HG02973 (cell line): ENCODE results near the gene TRA2A.
"Not testable (repeated sequence)": the region's sequence is repeated elsewhere in the genome, so short reads cannot be mapped to it uniquely, and the experiment has no call there.

ENCODE experiments used
- ATAC-seq: cut with Tn5 transposase; IDR thresholded peaks from one replicate; pipeline ENCODE4 v1.9.1; 2021; ENCODE audit warnings: moderate library complexity; ENCODE audit not compliant: unreplicated experiment

Gene TRA2A

DNA sequence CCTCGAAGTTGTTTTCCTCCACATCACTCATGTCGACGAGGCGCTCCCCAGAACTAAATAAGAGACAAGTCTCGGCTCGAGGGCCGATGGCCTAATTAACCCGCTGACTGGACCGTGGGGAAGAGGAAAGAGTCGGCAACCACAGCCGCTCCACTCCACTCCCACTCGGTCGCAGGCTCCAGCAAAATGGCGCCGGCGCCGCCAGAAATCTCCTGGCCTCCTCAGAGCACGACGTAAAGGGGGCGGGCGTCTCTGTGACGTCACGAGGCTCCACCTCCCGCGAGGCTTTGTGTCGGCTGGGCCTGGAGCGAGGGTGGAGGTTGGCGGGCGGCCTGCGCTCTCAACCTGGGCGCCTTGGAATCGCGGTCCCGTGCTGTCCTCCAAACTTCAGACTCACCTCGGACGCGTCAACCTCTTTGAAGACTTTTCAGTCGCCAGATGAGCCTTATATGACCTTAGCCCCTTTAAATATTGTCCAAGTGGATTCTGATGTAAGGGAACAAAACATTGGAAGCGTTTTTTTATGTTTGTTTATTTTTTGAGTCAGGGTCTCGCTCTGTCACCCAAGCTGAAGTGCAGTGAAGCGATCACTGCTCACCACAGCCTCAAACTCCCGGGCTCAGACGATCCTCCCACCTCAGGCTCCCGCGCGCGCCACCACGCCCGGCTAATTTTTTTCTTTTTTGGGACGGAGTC lies at the start of gene TRA2A:
Gene TRA2A, minus strand, starts transcription at position 188 of the 696 bp plus-strand sequence. Its CDS starts 157 bp downstream, at position 31.
- ATAC-seq, result peak; percentile 82

DNA sequence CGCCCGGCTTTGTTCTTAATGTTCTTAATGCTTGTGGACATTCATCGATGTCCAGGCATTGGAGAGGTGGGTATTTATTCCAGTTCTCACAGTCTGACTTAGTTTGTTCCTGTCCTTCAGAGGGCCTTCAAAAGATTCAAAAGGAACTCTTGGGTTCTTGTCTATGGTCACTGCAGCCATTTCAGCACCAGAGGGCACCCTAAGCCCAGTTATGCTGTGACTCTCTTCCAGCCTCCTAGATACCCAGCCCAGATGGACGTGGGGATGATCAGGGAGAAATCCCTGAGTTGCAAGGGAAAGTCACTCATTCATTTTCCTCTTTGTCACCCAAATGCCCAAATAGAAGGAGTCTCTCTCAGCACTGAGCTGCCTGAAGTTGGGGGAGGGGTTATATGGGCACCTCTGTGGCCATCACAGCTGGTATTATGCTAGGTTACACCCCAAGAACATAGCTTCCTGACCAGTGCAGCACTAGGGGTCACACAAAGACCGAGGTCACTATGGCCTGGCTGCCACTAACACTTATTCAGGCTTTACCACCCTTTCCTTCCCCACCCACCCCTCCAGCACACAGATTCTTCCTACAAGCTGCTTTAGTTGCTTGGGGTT lies 38.9 kb upstream of the TRA2A start:
- ATAC-seq, result peak; percentile 93

DNA sequence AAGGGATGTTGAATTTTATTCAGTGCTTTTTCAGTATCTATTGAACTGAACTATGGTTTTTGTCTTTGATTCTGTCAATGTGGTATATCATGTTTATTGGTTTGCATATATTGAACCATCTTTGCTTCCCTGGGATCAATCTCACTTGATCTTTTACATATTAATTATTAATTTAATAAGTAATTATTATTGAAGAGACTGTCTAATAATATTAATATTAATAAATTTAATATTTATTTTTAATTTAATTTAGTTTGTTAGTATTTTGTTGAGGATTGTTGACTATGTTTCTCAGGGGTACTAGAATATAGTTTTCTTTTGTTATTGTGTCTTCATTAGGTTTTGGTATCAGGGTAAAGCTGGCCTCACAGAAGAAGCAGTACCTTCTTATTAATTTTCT lies 26.5 kb upstream of the TRA2A start:
- no peak for ATAC-seq

DNA sequence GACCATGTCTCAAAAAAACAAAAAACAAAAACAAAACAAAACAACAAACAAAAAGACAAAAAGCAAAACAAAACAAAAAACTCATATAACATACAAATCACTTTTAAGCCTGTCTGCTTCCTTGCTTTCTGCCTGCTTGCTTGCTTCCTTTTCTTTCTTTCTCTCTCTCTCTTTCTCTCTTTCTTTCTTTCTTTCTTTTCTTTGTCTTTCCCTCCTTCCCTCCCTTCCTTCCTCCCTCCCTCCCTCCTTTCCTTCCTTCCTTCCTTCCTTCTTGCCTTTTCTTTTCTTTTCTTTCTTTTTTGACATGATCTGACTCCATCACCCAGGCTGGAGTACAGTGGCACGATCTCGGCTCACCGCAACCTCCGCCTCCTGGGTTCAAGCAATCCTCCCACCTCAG lies 15.9 kb upstream of the TRA2A start:
- no peak for ATAC-seq

DNA sequence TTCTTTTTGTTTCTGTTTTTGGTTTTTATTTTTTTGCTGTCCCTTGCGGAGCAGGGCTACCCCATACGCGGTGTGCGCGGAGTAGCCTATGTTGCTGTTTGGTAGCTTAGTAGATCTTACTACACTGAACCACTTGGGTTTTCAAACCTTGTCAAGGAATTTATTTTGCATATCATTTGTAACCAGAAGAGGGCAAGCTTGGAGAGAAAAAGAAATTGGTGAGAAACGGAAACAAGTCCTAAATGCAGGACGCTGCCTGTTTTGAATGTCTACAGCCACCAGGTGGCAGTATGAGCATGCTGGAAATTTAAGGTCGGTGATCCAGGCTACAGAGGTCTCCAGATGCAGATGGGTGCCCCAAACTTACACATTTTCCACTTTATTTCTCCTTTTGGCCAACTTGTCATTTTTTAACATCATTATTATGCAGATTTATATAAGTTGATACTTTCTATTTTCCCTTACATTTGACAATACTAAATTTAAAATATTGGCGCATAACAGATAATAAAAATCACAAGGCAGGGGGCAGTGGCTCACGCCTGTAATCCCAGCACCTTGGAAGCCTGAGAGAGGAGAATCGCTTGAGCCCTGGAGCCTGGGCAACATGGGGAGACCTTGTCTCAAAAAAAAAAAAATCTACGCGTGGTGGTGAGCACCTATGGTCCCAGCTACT lies 15.3 kb upstream of the TRA2A start:
- ATAC-seq, result peak; percentile 61

DNA sequence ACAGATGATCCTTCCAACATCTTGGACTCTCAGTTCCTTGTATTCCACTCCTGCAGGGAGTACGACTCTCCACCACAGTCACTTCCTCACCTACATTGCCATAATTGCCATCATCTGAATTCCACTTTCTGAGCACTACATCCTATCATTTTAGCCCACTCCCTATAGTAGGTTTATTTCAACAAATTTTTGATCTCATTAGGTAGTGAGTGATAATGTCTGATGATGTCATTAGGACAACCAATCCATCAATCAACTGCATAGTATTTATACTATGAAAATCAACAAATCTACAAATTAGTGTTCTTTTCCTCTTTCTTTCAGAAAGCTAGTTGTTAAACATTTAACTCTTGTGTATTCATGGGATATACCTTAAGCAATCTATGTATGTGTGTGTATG lies 13.7 kb upstream of the TRA2A start:
- ATAC-seq, result peak; percentile 20

DNA sequence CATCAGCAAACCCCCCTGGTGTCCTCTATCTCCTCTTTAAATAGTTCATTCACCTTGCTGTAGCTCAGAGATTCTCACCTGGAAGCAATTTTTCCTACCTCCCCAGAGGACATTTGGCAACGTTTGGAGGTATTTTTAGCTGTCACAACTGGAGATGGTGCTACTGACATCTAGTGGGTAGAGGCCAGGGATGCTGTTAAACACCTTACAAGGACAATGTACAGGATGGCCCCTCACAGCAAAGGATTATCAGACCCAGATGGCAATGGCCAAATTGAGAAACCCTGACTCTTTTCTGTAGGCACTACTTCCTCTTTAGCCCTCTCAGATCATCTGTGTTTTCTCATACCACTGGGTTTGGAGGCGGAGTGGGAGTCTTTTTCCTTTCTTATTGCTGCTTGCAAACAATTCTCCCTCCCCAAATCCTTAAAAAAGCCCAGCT lies 13.2 kb upstream of the TRA2A start:
- ATAC-seq, result peak; percentile 61

DNA sequence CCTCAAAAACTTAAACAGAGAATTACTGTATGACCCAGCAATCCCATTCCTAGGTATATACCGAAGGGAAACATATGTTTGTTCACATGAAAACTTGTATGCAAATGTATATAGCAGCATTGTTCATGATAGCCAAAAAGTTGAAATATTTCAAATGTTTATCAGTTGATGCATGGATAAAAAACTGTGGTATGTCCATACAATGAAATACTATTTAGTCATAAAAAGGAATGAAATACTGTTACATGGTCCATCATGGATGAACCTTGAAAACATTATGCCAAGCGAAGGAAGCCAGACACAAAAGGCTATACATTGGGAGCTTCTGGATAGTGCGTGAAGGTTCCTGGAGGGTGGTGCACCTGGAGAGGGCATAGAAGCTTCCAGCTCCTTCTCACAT lies 11.0 kb upstream of the TRA2A start:
- ATAC-seq, result no peak

DNA sequence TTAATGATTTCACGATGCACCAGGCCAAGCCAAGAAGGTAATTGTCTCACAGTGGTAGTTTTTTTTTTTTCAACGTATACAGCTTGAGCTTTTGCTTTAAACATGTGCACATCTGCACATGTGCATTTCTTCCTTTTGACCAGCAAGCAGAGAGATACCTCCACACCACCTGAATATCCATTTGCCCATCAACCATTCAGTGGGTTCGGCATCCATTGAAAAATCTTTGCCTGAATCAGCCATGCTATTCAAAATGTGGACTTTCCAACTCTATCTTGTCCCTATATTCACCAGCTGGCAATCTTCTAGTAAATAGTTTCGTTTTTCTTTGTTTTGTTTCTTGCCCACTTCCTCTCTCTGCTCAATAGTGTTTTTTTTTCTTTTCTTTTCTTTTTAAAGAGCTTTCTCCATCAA lies 7.7 kb upstream of the TRA2A start:
- peak; percentile 69 for ATAC-seq

DNA sequence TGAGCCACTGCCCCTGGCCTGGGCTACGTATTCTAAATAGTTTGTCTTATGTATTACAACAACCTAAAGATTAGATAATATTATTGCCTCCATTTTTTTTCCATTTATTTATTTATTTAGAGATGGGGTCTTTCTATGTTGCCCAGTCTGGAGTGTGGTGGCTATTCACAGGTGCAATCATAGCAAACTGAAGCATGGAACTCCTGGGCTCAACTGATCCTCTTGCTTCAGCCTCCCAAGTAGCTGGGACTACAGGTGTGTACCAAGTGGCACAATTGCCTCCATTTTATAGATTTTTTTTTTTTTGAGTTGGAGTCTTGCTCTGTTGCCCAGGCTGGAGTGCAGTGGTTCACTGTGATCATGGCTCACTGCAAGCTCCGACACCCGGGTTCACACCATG lies 6.5 kb upstream of the TRA2A start:
- no peak for ATAC-seq

DNA sequence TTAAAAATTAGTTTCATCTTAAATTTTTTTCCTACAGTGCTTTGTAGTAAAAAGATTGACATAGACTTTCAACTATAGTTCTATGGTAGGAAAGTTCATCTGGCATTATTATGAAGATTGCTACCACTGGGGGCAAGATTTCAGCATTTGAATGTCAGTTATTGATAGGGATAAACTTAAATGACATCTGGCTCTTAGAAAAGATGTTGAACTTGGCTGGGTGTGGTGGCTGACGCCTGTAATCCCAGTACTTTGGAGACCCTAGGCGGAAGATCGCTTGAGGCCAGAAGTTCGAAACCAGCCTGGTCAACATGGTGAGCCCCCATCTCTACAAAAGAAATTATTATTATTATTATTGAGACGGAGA lies 1.4 kb upstream of the TRA2A start:
- no peak for ATAC-seq

DNA sequence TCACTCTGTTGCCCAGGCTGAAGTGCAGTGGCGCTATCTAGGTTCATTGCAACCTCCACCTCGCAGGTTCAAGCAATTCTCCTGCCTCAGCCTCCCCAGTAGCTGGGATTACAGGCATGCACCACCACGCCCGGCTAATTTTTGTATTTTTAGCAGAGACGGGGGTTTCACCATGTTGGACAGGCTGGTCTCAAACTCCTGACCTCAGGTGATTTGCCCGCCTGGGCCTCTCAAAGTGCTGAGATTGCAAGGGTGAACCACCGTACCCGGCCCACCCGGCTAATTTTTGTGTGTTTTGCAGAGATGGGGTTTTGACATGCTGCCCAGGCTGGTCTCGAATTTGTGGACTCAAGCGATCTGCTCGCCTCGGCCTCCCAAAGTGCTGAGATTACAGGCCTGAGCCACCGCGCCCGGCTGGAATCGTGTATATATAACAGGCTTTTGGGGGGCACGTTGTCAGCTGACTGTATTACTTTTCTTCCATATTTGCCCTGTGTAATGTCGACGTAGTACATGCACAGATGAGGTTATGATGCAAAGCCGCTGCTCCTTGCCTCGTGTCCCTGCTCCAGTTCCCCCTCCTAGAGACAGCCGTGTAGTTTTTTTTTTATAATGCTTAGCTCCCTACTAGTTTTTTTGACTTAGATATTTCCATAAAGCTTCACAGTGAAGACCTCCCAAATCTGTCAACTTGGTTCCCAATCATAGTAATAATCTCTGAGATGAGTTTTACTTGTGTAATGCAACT lies 883 bp upstream of the TRA2A start:
- ATAC-seq, result no peak

DNA sequence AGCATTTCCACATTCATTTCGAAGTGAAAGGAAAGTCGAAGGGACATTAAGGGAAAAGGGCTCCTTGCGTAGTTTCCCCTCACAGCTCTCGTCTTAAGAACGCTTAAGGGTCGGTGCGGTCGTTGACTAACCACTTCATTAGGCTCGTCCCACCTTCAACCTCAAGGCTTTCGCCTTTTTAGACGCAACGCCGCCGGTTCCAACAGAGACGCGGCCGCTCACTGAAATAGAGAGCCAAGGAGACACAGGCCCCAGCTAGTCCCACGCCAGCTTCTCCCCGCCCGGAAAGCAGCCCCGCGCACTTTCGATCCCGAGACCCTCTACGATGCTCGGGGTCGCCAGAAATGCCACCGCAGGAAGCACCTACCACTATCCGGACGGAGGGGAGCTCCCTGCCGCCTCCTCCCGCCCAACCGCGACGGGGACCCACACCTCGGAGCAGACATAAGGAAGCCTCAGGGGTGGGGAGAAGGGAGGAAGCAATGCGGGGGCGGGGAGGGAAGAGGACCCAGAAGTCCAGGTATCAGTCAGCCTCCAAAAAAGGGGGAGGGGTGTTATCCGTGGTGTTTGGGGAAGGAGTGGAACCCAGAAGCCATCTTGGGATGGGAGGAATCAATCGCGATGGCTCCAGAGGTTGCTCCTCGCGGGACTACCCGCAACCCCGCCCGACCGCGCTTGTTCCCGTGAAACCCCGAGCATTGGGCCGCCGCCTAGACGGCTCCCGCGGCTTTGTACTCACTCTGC lies 559 bp downstream of the TRA2A start:
- ATAC-seq, result peak; percentile 22

DNA sequence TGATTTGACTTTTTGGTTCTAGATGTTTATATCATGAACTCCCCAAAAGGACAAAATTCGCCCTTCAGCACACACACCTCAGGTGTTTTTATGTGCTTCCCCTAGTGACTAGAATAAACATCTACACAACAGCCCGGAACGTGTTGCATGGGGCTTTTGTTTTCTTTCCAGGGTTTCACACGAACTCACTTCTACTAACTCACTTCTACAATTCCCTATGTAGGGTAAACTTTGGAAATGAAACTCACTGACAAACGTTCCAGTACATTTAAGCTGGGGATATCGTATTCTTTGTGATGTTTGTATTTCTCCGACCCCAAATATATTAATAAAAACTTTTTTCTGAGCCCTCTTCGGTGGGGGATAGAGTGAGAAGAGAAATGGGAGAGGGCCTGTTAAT lies 1.4 kb downstream of the TRA2A start:
- ATAC-seq, result peak; percentile 39

DNA sequence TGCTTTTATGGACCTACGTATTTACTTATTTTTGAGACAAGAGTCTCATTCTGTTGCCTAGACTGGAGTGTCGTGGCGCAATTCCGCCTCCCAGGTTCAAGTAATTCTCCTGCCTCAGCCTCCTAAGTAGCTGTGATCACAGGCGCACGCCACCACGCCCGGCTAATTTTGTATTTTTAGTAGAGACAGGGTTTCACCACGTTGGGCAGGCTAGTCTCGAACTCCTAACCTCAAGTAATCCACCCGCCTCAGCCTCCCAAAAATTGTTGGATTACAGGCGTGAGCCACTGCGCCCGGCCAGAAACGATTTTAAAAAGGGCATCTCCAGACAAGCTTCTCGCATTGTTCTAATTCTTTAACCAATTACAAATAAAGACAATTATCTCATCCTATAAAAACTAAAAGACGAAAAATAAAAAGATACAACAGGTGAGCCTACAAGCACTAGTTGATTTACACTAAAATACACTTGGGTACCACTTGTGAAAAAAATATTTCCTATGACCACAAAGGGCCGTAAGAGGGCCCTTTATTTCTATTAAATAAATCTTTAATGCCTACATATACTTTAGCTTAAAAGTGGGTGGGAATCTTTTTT lies 2.4 kb downstream of the TRA2A start:
- ATAC-seq, result no peak

DNA sequence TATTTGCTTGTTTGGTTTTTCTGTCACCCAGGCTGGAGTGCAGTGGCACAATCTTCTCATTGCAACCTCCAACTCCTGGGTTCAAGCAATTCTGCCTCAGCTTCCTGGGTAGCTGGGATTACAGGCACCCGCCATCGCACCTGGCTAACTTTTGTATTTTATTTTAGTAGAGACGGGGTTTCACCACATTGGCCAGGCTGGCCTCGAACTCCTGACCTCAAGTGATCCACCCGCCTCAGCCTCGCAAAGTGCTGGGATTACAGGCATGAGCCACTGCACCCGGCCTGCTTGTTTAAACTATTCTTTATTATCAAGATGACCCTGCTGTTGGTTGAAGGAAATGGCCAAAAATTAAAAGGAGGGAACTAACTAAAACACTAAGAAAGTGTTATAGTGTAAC lies 6.2 kb downstream of the TRA2A start:
- ATAC-seq, result not testable (repeated sequence)

DNA sequence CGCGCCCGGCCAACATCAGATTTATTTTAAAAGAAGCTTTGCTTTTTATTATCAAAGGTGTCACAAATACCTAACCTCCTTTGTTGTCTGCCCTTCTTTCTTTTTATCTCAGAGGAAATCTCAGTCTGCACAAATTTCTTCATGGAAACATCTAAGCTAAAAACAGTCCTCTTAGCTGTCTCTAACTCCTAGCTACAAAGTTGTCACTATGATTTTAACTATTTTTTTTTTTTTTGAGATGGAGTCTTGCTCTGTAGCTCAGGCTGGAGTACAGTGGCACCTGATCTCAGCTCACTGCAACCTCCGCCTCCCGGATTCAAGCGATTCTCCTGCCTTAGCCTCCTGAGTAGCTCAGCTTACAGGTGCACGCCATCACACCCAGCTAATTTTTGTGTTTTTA lies 7.3 kb downstream of the TRA2A start:
- no peak for ATAC-seq

DNA sequence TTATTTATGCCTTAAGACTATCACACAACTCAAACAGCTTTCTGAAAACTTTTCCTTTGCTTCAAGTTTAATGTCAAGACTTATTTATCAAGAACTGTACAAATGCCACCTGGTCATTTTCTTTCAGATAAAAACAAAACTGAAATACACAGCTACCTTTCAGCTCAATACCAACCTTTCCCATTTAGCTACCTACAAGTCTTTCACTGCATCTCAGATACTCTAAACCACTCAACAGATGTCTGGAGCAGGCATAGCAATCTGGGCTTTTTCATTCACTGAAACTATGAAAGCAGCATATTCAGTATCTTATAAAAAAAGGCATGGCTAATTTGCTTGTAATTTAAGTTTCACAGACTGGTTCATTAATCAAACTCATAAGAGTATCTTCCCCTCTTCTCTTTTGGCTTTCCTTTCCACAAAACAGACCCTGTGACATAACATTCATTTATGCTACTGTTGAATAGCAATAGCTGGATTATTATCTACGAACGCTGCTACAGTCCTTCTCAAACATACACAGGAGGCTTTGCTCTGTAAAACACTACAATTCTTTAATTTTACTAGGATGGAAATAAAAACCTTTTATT lies 8.2 kb downstream of the TRA2A start:
- no peak for ATAC-seq

DNA sequence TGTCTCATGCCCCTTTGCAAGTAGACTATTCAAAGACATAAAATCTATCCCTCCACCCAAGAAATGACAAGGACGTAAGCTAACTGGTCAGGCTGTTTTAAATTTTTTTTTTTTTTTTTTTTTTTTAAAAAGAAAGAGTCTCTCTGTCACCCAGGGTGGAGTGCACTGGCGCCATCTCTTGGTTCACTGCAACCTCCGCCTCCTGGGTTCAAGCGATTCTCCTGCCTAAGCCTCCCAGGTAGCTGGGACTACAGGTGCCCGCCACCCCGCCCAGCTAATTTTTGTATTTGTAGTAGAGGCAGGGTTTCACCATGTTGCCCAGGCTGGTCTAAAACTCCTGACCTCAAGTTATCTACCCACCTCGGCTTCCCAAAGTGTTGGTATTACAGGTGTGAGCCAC lies 11.2 kb downstream of the TRA2A start:
- no peak for ATAC-seq

DNA sequence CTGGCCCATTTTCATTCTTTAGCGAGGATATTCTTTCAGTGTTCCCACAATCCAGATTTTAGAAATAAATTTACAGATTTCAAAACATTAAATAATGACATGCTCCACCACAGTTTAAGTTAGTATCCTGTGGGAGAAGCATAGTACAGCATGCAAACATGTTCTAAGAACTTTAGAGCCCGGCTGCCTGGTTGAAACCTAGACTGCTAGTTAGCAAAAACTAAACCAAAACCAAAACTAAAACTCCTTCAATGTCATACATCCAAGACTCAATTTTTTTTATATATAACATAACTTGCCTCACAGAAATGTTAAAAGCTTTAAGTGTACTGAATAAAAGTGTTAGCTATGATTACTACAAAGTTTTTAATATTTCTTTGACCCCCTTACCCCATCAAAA lies 17.0 kb downstream of the TRA2A start:
- no peak for ATAC-seq
